HG03196 (cell line): ENCODE data around the gene ERICH6B.

ENCODE experiments used
- ATAC-seq: cut with Tn5 transposase; IDR thresholded peaks from one replicate; pipeline ENCODE4 v1.9.1; 2021; ENCODE audit not compliant: unreplicated experiment

Gene ERICH6B

GRCh38 chr13:45508776-45509175 lies 106.8 kb downstream of the ERICH6B start:
- ATAC-seq: no peak

GRCh38 chr13:45506811-45507210 lies 108.7 kb downstream of the ERICH6B start:
- ATAC-seq: no peak

GRCh38 chr13:45503658-45504057 lies 111.9 kb downstream of the ERICH6B start:
- no peak for ATAC-seq

GRCh38 chr13:45501175-45501526 lies 114.4 kb downstream of the ERICH6B start:
- no peak for ATAC-seq

DNA sequence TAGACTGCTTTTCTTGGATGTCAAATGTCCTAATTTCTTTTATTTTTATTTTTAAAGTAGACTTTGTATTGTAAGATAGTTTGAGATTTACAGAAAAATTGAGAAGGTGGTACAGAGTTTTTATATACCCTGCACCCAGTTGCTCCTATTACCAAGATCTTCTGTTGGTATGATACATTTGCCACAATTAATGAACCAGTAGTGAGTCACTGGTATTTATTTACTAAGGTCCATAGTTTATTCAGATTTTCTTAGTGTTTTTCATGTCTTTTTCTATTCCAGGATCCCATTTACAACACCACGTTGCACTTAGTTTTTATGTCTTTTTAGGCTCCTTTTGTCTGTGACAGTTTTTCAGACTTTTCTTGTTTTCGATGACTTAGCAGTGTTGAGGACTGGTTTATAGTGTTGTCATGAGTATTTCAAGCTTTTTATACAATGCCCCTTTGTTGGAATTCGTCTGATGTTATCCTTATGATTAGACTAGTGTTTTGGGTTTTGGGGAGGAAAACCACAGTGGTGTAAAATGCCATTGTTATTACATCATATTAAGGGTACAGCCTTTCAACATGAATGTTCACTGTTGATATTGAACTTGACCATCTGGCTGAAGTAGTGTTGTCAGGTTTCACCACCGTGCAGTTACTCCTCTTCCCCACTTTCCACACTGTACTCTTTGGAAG lies 114.9 kb downstream of the ERICH6B start:
- no peak for ATAC-seq

DNA sequence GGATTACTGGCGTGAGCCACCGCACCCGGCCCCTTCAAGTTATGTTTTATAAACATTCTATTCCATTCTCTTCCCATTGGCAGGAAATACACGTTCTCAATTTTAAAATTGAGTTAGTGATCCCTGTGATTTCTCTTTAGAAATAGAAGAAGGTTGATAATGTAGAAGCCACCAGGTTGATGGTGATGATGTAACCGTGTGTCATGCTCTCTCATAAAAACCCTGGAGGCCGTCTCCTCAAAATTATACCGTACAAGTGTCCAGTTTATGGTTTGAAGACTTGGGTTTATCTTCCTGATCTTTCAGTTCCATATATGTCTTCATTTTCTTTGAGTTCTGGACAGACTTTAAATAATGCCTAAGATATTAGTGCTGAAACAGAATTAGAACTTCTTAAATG lies 118.6 kb downstream of the ERICH6B start:
- no peak for ATAC-seq

- no peak for ATAC-seq
These were observed 123.0 kb downstream of the ERICH6B start for GRCh38 chr13:45492538-45492937.
